ENCODE measurements around the gene SYNGR3.

SYNGR3 gene

GRCh38 chr16:1985466-1986150, 4.2 kb upstream of the SYNGR3 start:
- TF ChIP-seq POLR2AphosphoS5 (IDR thresholded peaks at IDR 0.05; ENCODE audit: borderline replicate concordance, low read depth, low read length) (no peak), EZH2 (IDR thresholded peaks at IDR 0.05) (no peak), FOXP2 (optimal IDR thresholded peaks at IDR 0.05; ENCODE audit: control extremely low read depth, extremely low read length, insufficient read depth) (no peak)
- H3K9ac ChIP-seq (ENCODE audit: insufficient read length) = no peak overlapping the region
- H3K9me3 ChIP-seq (ENCODE audit: low read depth, low read length) = no peaks in the 10 kb centered on the region
- no peak overlapping the region for H3K27ac ChIP-seq
- H3K36me3 ChIP-seq (ENCODE audit: insufficient read depth, low read length) = no peaks in the 10 kb centered on the region
- no peak for DNase-seq (ENCODE audit: low read depth, low spot score)
- no peak overlapping the region for H3K4me3 ChIP-seq

DNA sequence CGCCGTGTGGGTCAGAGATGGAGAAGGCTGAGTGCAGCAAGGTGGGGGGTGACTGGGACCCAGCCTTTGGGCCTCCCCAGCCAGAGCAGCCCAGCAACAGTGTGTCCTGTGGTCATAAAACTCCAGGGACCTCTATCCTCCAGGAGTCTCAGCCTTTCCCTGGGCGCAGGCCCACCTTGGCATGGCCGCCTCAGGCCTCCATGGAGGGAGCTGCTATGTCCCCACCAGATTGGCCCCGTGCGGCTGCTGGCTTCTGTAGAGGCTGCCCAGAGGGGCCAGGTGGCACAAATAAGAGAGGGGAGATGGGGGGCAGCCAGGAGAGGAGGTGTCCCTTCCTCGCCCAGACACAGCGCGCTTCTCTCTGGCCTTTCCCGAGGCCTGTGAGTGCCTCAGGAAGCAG, 2.6 kb upstream of the SYNGR3 start:
- TF ChIP-seq POLR2AphosphoS5 (IDR thresholded peaks at IDR 0.05; ENCODE audit: borderline replicate concordance, low read depth, low read length) (no peak), EZH2 (IDR thresholded peaks at IDR 0.05) (no peak), FOXP2 (optimal IDR thresholded peaks at IDR 0.05; ENCODE audit: control extremely low read depth, extremely low read length, insufficient read depth) (no peak)
- DNase-seq (ENCODE audit: low read depth, low spot score) = no peak
- Histone ChIP-seq H3K27ac (no peak overlapping the region), H3K9me3 (ENCODE audit: low read depth, low read length) (no peaks in the 10 kb centered on the region), H3K36me3 (ENCODE audit: insufficient read depth, low read length) (no peaks in the 10 kb centered on the region), H3K4me3 (no peak overlapping the region), H3K9ac (ENCODE audit: insufficient read length) (no peak overlapping the region)

GRCh38 chr16:1990101-1990350, 256 bp downstream of the SYNGR3 start:
- Histone ChIP-seq H3K9ac (ENCODE audit: insufficient read length) (no peak overlapping the region), H3K4me3 (peak overlapping the region; percentile 74), H3K27ac (no peak overlapping the region), H3K36me3 (ENCODE audit: insufficient read depth, low read length) (no peaks in the 10 kb centered on the region), H3K9me3 (ENCODE audit: low read depth, low read length) (no peaks in the 10 kb centered on the region)
- TF ChIP-seq POLR2AphosphoS5 (IDR thresholded peaks at IDR 0.05; ENCODE audit: borderline replicate concordance, low read depth, low read length) (no peak), FOXP2 (optimal IDR thresholded peaks at IDR 0.05; ENCODE audit: control extremely low read depth, extremely low read length, insufficient read depth) (no peak), EZH2 (IDR thresholded peaks at IDR 0.05) (no peak)
- no peak for DNase-seq (ENCODE audit: low read depth, low spot score)

DNA sequence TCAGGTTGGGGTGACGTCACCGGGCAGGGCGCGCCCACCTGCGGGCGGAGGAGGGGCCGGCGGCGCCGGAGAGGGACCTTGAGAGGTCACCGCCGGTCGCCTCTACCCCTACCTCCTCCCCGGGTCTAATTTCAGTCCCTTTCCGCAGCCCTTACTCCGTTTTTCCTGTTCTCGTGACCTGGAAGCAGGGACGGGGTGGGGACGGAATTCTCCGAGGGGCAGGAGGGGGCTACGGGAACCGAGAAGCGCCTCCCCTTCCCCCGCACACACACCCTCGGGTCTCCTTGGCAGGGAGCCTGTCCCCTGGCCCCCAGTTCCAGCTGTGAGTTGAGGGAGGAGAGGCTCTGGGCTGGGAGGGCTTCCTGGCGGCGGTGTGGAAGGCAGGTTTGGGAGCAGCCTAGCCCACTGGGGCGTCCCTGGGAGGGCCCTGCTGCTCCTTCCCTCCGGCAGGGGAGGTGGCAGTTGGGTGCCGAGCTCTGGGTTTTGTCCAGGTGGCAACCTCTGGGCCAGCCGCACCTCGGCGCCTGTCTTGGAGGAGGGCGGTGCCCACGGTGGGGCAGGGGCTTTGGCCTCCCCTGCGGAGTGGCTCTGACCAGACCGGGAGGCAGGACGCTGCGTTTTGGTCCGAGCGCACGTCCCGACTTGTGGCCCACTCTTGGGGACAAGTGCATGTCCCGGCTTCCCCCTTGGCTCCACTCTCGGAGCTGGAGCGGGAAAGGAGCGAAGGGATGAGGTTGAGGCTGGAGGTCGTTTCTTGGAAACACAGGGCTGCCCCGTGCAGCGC, 773 bp downstream of the SYNGR3 start:
- no peak for TF ChIP-seq FOXP2 (optimal IDR thresholded peaks at IDR 0.05; ENCODE audit: control extremely low read depth, extremely low read length, insufficient read depth)
- DNase-seq (ENCODE audit: low read depth, low spot score) = no peak
- Histone ChIP-seq H3K27ac (no peak overlapping the region), H3K36me3 (ENCODE audit: insufficient read depth, low read length) (no peaks in the 10 kb centered on the region), H3K4me3 (peak overlapping the region; percentile 74), H3K9ac (ENCODE audit: insufficient read length) (no peak overlapping the region), H3K9me3 (ENCODE audit: low read depth, low read length) (no peaks in the 10 kb centered on the region)

DNA sequence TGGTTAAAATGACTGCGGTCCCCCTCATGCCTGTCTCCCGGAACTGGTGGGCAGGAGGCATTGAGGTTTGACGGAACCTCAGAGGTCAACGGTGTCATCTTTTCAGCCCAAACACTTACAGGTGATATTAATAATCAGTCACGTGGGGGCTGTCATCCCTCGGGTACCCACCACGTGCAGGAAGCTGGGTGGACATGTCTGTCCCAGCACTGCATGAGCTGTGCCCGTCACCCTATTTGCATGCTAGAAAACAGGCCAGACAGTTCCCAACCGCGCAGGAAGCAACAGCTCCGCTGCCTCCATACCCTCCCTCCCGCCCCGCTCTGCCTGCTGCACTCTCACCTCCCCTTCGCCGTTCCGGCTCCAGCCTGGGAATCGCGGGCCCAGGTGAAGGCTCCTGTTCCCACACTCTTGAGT, 1.4 kb downstream of the SYNGR3 start:
- DNase-seq (ENCODE audit: low read depth, low spot score) = no peak

DNA sequence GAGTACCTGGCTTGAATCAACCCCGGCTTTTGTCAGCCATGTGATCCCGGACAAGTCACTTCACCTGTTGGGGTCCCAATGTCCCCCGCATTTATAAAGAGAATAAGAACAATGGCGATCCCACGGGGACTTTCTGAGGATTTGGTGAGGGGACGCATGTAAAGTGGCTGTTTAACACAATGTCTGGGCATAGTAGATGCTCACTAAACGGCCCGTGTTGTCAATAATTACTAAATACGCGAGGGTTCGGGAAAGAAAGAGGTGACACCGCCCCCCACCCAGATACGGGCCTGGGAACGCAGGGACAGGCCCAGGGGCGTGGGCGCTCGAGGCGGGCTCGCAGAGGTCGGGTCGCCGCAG, 1.8 kb downstream of the SYNGR3 start:
- no peaks in the 10 kb centered on the region for H3K9me3 ChIP-seq (ENCODE audit: low read depth, low read length)
- no peak overlapping the region for H3K9ac ChIP-seq (ENCODE audit: insufficient read length)
- DNase-seq (ENCODE audit: low read depth, low spot score) = no peak
- H3K4me3 ChIP-seq = 0 out of 2 replicates have a peak overlapping the region, but pooled peaks have one; percentile 15
- no peak for TF ChIP-seq POLR2AphosphoS5 (IDR thresholded peaks at IDR 0.05; ENCODE audit: borderline replicate concordance, low read depth, low read length)
- no peak for TF ChIP-seq EZH2 (IDR thresholded peaks at IDR 0.05)
- no peak for TF ChIP-seq FOXP2 (optimal IDR thresholded peaks at IDR 0.05; ENCODE audit: control extremely low read depth, extremely low read length, insufficient read depth)
- H3K36me3 ChIP-seq (ENCODE audit: insufficient read depth, low read length) = peaks cover under 1% of the 10 kb centered on the region; the same call in 1 of the 2 replicates
- H3K27ac ChIP-seq = no peak overlapping the region

More for the DNA sequence above, 1.4 kb downstream of the SYNGR3 start:
- no peaks in the 10 kb centered on the region for H3K36me3 ChIP-seq (ENCODE audit: insufficient read depth, low read length)
- H3K9ac ChIP-seq (ENCODE audit: insufficient read length) = no peak overlapping the region
- H3K4me3 ChIP-seq = no peak overlapping the region
- TF ChIP-seq EZH2 (IDR thresholded peaks at IDR 0.05) (no peak), POLR2AphosphoS5 (IDR thresholded peaks at IDR 0.05; ENCODE audit: borderline replicate concordance, low read depth, low read length) (no peak), FOXP2 (optimal IDR thresholded peaks at IDR 0.05; ENCODE audit: control extremely low read depth, extremely low read length, insufficient read depth) (no peak)
- no peak overlapping the region for H3K27ac ChIP-seq
- H3K9me3 ChIP-seq (ENCODE audit: low read depth, low read length) = no peaks in the 10 kb centered on the region

DNA sequence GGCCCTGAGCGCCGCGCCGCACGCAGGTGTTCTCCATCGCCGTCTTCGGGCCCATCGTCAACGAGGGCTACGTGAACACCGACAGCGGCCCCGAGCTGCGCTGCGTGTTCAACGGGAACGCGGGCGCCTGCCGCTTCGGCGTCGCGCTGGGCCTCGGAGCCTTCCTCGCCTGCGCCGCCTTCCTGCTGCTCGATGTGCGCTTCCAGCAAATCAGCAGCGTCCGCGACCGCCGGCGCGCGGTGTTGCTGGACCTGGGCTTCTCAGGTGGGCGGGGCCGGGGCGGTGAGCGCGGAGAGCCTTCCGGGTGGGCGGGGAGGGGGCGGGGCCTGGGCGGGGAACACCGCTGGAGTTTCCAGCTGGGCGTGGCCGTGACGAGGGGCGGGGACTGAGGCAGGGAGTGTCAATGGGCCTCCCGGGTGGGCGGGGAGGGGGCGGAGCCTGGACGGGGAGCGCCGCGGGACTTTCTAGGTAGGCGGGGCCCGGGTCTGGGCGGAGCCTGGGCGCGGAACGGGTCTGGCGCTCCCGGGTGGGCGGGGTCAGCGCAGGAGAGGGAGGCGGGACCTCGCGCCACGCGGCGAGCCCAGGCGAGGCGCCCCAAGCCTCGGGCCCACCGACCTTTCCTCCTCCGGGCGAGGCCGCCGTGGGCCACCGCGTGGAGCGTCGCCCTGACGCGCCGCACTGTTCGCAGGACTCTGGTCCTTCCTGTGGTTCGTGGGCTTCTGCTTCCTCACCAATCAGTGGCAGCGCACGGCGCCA, 2.4 kb downstream of the SYNGR3 start:
- Histone ChIP-seq H3K36me3 (ENCODE audit: insufficient read depth, low read length) (peaks cover 6% of the 10 kb centered on the region; the same call in 1 of the 2 replicates), H3K27ac (no peak overlapping the region), H3K4me3 (0 out of 2 replicates have a peak overlapping the region, but pooled peaks have one; percentile 15), H3K9me3 (ENCODE audit: low read depth, low read length) (no peaks in the 10 kb centered on the region), H3K9ac (ENCODE audit: insufficient read length) (no peak overlapping the region)
- peak; percentile 39 for DNase-seq (ENCODE audit: low read depth, low spot score)
- TF ChIP-seq FOXP2 (optimal IDR thresholded peaks at IDR 0.05; ENCODE audit: control extremely low read depth, extremely low read length, insufficient read depth) (no peak), POLR2AphosphoS5 (IDR thresholded peaks at IDR 0.05; ENCODE audit: borderline replicate concordance, low read depth, low read length) (no peak), EZH2 (IDR thresholded peaks at IDR 0.05) (no peak)

DNA sequence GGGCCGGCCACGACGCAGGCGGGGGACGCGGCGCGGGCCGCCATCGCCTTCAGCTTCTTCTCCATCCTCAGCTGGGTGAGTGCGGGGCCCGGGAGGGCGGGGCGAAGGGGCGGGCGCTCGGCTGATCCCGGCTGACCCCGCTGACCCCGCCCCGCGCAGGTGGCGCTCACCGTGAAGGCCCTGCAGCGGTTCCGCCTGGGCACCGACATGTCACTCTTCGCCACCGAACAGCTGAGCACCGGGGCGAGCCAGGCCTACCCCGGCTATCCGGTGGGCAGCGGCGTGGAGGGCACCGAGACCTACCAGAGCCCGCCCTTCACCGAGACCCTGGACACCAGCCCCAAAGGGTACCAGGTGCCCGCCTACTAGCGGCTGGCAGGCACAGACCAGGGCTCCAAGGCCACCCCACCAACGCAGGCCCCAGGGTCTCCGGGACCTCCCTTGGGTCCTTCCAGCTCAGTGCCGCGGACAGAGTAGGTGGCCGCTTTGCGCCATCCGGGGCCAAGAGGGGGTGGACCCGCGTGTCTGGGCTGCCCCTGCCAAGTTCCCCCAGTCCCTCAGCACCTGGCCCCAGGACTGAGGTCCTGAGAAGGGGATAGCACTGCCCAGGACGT, 3.0 kb downstream of the SYNGR3 start:
- Histone ChIP-seq H3K9ac (ENCODE audit: insufficient read length) (no peak overlapping the region), H3K9me3 (ENCODE audit: low read depth, low read length) (no peaks in the 10 kb centered on the region), H3K27ac (no peak overlapping the region), H3K4me3 (no peak overlapping the region), H3K36me3 (ENCODE audit: insufficient read depth, low read length) (peaks cover 8% of the 10 kb centered on the region; the same call in 1 of the 2 replicates)
- no peak for DNase-seq (ENCODE audit: low read depth, low spot score)
- TF ChIP-seq FOXP2 (optimal IDR thresholded peaks at IDR 0.05; ENCODE audit: control extremely low read depth, extremely low read length, insufficient read depth) (no peak), POLR2AphosphoS5 (IDR thresholded peaks at IDR 0.05; ENCODE audit: borderline replicate concordance, low read depth, low read length) (no peak)
